Ishikawa (cell line): ENCODE data around the gene C15orf39.

Experiments used
- CEBPB ChIP-seq: IDR thresholded peaks from 2 replicates; pipeline ENCODE4 v1.6.1; 2012
- CREB1 ChIP-seq: IDR thresholded peaks from 2 replicates; pipeline ENCODE4 v1.6.1; 2012; ENCODE audit warnings: low read depth
- EGR1 ChIP-seq: IDR thresholded peaks from 2 replicates; pipeline ENCODE4 v1.6.1; 2012
- EP300 ChIP-seq: IDR thresholded peaks from 2 replicates; pipeline ENCODE4 v1.6.1; 2012; ENCODE audit warnings: borderline replicate concordance
- FOXM1 ChIP-seq: IDR thresholded peaks from 2 replicates; pipeline ENCODE4 v1.6.1; 2012; ENCODE audit warnings: low read depth, borderline replicate concordance
- NFIC ChIP-seq: IDR thresholded peaks from 2 replicates; pipeline ENCODE4 v1.6.1; 2012
- RAD21 ChIP-seq: IDR thresholded peaks from 2 replicates; pipeline ENCODE4 v1.6.1; 2012; ENCODE audit warnings: low read depth
- TAF1 ChIP-seq: IDR thresholded peaks from 2 replicates; pipeline ENCODE4 v1.6.1; 2012; ENCODE audit warnings: low read depth, mild to moderate bottlenecking
- TCF12 ChIP-seq: IDR thresholded peaks from 2 replicates; pipeline ENCODE4 v1.6.1; 2012; ENCODE audit warnings: low read depth
- TEAD4 ChIP-seq: IDR thresholded peaks from 2 replicates; pipeline ENCODE4 v1.6.1; 2012
- YY1 ChIP-seq: IDR thresholded peaks from 2 replicates; pipeline ENCODE4 v1.6.1; 2012; ENCODE audit warnings: low read depth
- ZBTB7A ChIP-seq: IDR thresholded peaks from 2 replicates; pipeline ENCODE4 v1.6.1; 2012; ENCODE audit warnings: low read depth
- TF ChIP-seq, protein P1 (sequence below): IDR thresholded peaks from 2 replicates; pipeline ENCODE4 v1.6.1; 2012
- TF ChIP-seq, protein P2 (sequence below): IDR thresholded peaks from 2 replicates; pipeline ENCODE4 v1.6.1; 2012
- TF ChIP-seq, protein P3 (sequence below): IDR thresholded peaks from 2 replicates; pipeline ENCODE4 v1.6.1; 2012; ENCODE audit warnings: low read depth, mild to moderate bottlenecking

The C15orf39 gene

DNA sequence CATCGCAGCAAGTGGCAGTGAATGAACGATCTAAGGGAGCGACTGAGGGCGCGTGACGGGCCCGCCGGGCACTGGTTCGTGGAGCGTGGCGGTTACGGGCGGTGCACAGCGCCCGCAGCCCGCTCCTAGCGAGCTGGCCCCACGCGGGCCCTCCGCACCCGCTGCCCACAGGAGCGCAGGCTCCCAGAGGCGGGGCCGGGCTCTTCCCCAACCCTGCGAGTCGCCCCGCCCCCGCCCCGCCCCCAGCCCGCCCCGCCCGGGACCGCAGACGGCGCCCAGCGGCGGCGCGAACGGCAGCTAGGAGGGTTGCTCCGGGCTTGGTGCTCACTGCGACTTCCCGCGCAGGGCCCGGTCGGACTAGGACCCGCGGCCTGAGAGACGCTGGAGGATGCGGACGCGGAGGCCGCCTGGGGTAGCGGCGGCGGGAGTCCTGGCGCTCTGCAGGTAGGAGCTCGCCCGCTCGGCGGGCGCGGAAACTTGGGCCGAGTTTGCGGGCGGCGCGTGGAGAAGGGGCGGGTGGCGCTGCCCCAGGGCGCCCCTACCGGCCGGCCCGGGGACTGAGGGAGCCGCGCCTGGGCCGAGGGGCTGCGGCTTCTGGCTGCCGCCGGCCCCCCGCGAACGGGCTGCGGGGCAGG, at the start of gene C15orf39:
Gene C15orf39, plus strand, starts transcription at position 267 of the 635 bp plus-strand sequence. CDS start 4,167 bp downstream, outside the sequence.
- TF ChIP-seq FOXM1 (no peak), TCF12 (peak; percentile 78), NFIC (peak; percentile 31; the same call in 1 of the 2 replicates), EP300 (peak; percentile 65), YY1 (no peak), RAD21 (peak; percentile 47; the same call in 1 of the 2 replicates), TAF1 (peak; percentile 91)
- TF ChIP-seq, protein P1, sequence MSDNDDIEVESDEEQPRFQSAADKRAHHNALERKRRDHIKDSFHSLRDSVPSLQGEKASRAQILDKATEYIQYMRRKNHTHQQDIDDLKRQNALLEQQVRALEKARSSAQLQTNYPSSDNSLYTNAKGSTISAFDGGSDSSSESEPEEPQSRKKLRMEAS, result 0 out of 2 replicates have a peak, but pooled peaks have one; percentile 36

DNA sequence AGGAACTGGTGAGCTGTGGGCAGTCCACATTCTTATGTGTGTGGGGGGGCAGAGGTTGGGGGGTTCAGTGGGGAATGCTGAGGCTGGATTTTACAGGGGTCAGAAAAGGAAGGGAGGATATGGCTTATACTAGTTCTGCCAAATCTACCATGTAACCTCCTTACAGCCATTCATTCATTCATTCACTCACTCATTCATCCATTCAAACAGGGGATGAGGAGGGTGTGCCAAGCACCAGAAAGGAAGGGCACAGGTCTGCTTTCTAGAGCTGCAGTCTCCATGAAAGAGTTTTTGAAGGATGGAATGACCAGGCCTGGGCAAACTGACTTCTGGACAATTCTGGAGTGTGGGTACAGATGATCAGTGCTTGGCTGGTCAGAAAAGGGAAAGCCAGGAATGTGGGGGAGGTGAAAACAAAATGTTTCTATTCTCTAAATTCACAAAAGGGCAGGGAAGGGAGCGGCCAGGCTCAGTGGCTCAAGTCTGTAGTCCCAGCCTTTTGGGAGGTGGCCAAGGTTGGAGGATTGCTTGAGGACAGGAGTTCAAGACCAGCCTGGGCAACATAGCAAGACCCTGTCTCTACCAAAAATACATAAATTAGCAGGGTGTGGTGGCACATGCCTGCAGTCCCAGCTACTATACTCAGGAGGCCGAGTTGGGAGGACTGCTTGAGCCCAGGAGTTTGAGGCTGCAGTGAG, 49.2 kb upstream of the C15orf39 start:
- no peak for TF ChIP-seq TCF12
- no peak for TF ChIP-seq EP300

DNA sequence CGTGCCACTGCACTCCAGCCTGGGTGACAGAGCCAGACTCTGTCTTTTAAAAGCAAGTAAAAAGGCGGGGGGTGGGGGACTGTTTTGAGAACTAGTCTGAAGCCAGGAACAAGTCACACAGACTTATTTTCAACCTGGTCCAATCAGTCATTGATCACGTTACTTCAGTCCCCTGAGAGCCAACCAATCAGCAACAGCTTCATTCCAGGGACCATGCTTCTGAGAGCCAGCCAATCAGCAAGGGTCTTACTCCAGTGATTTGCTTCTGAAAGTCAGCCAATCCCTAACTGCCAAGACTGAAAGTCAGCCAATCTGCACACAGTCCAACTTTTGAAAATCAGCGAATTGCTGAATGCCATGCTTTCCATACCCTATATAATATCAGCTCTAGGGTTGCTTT, 48.6 kb upstream of the C15orf39 start:
- no peak for TF ChIP-seq ZBTB7A
- TF ChIP-seq EP300, result no peak
- TF ChIP-seq TCF12, result no peak
- peak; percentile 63; the same call in 1 of the 2 replicates for TF ChIP-seq FOXM1
- TF ChIP-seq, protein P2, sequence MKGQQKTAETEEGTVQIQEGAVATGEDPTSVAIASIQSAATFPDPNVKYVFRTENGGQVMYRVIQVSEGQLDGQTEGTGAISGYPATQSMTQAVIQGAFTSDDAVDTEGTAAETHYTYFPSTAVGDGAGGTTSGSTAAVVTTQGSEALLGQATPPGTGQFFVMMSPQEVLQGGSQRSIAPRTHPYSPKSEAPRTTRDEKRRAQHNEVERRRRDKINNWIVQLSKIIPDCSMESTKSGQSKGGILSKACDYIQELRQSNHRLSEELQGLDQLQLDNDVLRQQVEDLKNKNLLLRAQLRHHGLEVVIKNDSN, result no peak
- TF ChIP-seq TEAD4, result no peak
- no peak for TF ChIP-seq RAD21
- no peak for TF ChIP-seq CEBPB
- TF ChIP-seq, protein P3, sequence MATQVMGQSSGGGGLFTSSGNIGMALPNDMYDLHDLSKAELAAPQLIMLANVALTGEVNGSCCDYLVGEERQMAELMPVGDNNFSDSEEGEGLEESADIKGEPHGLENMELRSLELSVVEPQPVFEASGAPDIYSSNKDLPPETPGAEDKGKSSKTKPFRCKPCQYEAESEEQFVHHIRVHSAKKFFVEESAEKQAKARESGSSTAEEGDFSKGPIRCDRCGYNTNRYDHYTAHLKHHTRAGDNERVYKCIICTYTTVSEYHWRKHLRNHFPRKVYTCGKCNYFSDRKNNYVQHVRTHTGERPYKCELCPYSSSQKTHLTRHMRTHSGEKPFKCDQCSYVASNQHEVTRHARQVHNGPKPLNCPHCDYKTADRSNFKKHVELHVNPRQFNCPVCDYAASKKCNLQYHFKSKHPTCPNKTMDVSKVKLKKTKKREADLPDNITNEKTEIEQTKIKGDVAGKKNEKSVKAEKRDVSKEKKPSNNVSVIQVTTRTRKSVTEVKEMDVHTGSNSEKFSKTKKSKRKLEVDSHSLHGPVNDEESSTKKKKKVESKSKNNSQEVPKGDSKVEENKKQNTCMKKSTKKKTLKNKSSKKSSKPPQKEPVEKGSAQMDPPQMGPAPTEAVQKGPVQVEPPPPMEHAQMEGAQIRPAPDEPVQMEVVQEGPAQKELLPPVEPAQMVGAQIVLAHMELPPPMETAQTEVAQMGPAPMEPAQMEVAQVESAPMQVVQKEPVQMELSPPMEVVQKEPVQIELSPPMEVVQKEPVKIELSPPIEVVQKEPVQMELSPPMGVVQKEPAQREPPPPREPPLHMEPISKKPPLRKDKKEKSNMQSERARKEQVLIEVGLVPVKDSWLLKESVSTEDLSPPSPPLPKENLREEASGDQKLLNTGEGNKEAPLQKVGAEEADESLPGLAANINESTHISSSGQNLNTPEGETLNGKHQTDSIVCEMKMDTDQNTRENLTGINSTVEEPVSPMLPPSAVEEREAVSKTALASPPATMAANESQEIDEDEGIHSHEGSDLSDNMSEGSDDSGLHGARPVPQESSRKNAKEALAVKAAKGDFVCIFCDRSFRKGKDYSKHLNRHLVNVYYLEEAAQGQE, result no peak

DNA sequence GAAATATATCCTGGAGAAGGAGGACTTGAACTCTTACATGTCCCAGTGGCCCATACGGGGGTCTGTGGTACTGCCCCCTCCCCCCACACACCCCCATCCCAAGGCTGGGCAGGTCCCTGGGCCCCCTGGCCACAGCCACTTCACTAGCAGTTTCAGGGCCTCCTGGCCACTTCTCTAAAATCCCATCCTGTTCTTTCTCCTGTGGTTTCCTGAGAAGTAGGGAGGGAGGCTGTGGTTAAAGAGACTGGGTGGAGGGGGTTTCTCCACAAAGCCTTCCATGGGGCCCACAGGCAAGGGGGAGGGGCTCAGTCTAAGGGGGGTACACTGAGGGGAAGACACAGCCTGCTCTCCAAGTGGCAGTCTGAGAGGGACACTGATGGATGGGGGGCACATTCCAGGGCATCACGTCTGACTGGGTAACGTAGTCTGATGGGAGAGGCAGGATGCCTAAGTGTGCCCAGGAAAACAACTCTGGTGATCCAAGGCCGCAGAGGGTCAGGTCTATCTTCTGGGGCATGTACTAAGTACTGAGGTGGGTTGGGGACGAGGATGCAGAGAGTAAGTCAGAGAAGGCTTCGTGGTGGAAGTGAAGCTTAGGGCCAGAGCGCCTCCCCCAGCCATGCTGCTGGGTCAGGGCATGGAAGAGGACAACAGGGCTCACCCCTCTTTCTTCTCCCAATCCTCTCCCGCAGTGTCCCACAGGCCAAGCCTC, 48.0 kb upstream of the C15orf39 start:
- TF ChIP-seq EGR1 (no peak), TCF12 (no peak), CREB1 (no peak), YY1 (no peak), RAD21 (no peak), EP300 (no peak), ZBTB7A (no peak), NFIC (no peak)
- TF ChIP-seq, protein P3, result no peak
- TF ChIP-seq, protein P2, result no peak

DNA sequence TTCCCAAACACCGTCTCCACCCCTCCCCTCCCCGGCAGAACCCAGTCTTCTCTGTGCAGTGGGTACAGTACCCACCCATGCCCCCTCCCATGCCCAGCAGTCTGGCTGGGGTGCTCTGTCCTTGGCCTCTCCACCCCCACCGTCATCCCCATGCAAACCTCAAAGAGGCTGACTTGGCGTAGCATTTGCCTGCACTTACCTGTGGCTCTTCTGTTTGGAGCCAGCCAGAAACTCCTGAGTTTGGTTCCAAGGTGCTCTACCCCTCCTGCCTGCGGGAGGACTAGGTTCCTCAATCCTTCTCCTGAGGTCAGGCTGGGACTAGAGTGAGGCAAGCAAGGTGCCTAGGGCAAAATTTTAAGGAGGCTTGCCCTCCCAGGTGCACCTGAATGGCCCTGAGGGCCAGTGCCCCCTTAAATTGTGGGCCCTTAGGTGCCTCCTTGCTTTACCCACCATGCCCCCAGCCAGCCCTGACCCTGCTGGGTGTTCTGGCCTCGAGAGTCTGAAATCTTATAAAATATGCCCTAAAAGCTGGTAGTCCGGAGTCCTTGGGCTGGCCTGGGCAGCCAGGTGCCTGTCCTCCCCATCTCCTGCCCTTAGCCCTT, 47.1 kb upstream of the C15orf39 start:
- TF ChIP-seq TEAD4 (no peak), EGR1 (no peak), ZBTB7A (no peak), YY1 (no peak), NFIC (no peak), EP300 (no peak), FOXM1 (no peak), TAF1 (no peak), CREB1 (no peak), TCF12 (no peak), RAD21 (no peak), CEBPB (no peak)
- TF ChIP-seq, protein P1, result no peak
- TF ChIP-seq, protein P2, result no peak
- TF ChIP-seq, protein P3, result no peak
